GM21423 (cell line): ENCODE data around the gene SERINC1.

Source experiments
- ATAC-seq: cut with Tn5 transposase; IDR thresholded peaks from one replicate; pipeline ENCODE4 v1.9.1; 2021; ENCODE audit warnings: mild to moderate bottlenecking, moderate library complexity; ENCODE audit not compliant: unreplicated experiment

SERINC1 gene

GRCh38 chr6:122438975-122439374 is 32.6 kb downstream of the SERINC1 start:
- no peak for ATAC-seq

DNA sequence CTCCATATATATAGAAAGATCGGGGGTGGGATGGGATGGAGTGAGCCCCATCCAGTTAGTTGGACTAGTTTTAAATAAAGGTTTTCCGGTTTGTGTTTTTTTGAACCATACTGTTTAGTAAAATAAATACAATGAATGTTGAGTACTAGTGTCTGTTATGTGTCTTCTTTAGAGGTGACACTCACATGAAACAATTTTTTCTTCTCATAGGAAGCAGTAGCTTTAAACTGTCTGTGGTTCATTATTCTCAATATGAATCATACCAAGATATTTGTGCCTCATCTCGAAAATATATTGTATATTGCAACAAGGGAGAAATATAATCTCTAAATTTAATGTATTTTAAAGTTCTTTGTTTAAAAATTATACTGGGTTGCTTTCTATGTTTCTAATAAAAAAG is 38.8 kb downstream of the SERINC1 start:
- ATAC-seq = no peak

- no peak for ATAC-seq
These were observed 39.8 kb downstream of the SERINC1 start for GRCh38 chr6:122431780-122432179.

GRCh38 chr6:122429323-122429722 is 42.3 kb downstream of the SERINC1 start:
- no peak for ATAC-seq

GRCh38 chr6:122428781-122429180 is 42.8 kb downstream of the SERINC1 start:
- ATAC-seq = no peak

DNA sequence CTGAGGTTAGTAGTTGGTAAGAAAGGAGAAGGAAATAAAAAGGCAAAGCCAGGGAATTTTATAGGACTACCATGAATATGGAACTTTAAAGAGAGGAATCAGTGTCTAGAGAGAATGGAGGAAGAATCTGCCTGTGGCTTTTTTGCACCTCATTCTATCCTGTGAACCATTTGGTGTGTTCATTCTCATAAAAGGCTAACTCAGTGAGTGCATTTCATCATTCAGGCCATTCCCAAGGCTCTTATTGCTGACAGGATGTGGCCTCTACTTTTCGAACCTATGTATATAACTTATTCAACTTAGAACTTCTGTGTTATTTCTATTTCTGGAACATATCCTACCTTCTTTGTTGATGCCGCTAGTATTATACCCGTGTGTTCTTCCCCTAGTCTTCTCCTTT is 45.0 kb downstream of the SERINC1 start:
- ATAC-seq = no peak

- ATAC-seq = no peak
These were observed 47.9 kb downstream of the SERINC1 start for GRCh38 chr6:122423734-122424133.

GRCh38 chr6:122422614-122423267 is 48.9 kb downstream of the SERINC1 start:
- peak; percentile 71 for ATAC-seq

DNA sequence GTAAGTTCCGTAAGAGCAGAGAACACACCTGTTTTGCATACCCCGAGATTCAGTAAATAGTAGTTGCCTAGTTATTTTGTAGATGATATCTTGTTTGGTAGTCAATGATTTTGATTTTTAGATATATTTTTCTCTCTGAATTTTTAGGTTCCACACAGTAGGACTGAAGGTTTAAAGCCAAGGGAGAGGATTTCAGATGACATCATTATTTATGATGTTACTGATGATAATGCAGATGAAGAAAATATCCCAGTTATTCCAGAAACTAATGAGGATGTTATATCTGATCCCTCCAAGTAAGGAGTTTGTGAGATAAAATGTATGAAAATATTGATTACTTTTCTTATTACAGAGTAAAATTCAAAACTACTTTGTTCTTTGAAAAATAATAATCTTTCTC is 49.6 kb downstream of the SERINC1 start:
- ATAC-seq = no peak

- no peak for ATAC-seq
These were observed 54.8 kb downstream of the SERINC1 start for GRCh38 chr6:122416825-122417224.

GRCh38 chr6:122412001-122412400 is 59.6 kb downstream of the SERINC1 start:
- ATAC-seq = no peak

- no peak for ATAC-seq
These were observed 62.7 kb downstream of the SERINC1 start for GRCh38 chr6:122408702-122409458.

- no peak for ATAC-seq
These were observed 63.4 kb downstream of the SERINC1 start for GRCh38 chr6:122408240-122408639.

- ATAC-seq = no peak
These were observed 63.9 kb downstream of the SERINC1 start for GRCh38 chr6:122407712-122408111.

DNA sequence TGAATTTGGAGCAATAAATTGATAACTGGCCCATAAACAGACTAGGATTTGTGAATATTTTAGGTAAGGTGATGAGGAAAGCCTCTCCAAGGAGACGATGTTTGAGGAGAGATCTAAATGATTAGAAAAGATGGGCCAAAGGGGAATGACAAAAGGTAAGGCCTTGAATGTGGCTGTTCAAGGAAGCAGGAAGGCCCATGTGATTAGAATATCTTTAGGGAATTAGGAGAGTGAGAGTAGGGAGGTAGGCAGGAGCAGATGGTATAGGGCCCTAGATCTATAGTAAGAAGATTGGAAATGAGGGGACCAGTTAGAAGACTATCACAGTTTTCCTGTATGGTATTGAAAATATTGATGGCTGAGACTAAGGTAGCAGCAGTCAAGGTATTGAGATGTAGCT is 65.4 kb downstream of the SERINC1 start:
- ATAC-seq = no peak

DNA sequence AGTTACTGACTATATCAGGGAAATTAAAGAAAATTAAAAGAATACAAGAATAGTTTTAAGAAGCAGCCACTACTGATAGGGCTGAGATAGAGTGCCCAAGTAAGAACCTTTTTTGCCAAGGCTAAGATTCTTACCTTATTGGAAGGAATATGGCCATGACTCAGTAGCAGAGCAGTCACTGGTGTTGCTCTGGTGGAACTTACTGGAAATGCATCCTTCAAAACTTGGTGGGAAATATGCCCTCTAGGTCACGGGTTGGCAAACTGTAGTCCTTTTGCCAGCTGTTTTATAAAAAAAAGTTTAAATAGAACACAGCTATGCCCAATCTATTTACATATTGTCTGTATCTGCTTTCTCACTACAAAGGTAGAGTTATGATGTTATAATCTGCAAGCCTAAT is 66.2 kb downstream of the SERINC1 start:
- ATAC-seq = no peak

- ATAC-seq = no peak
These were observed 67.2 kb downstream of the SERINC1 start for GRCh38 chr6:122404444-122404843.

GRCh38 chr6:122401104-122401503 is 70.5 kb downstream of the SERINC1 start:
- ATAC-seq = no peak

DNA sequence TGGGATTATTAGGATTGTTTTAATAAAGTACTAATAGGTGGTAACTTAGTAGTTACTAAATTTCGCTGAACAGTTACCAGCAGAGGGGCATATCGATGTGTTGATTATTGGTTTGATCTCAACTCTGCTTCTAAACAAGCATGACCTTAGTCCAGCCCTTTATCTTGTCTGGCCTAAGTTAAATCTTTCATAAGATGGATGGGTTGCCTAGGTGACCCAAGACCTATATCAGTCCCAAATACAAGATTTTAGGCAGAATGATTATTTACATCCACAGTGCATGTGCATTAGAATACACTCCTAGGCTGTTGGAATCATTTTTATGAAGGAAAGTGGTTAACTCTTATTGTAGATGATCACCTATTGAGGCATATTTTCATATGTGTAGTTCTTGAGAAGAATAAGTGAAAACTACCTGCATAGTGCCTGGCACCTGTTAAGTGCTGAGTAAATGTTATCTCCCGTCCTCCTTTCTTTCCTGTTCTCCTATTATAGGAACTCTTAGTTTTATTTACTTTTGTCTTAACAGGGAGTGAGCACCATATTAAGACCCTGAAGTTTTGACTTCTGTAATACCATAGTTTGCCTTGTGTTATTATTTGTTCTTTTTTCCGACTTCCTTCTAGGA is 71.0 kb downstream of the SERINC1 start:
- ATAC-seq = no peak

DNA sequence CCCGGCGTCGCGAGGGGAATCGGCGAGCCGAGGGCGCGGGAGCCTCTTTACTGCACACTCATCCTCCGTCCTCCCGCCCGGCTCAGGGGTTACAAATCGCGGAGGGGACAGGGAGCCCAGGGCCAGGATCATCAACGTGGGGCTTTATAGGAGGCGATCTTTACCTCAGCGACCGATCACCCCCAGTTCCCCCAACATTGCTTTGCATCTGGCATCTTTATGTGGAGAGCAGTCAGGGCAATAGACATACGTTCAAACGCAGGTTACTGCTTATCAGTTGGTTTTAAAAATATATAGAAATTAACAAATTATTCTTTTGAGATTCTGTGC is 71.5 kb downstream of the SERINC1 start:
- peak; percentile 7 for ATAC-seq

GRCh38 chr6:122399348-122400120 is 72.1 kb downstream of the SERINC1 start, which contains the start of gene HSF2:
Gene HSF2, plus strand, starts transcription at chr6:122399652. Its CDS starts 86 bp downstream, at chr6:122399738.
- ATAC-seq = peak; percentile 99

DNA sequence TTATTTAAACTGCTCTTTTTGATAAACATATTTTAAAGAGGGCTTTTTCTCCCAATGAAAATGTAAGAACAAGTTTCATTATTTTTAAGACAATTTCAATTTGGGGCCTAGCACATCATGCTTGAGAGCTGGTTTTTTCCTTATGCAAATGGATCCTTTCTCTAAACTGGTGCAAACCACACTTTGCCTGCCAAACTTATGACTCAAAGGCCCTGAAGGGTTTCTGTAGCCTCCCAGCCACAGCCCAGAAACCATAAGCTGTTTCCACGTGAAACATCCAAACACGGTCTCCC is 72.6 kb downstream of the SERINC1 start:
- ATAC-seq = no peak
